ENCODE data around the gene IFNLR1. TPM values are rescaled to one million over a fixed set of nuclear protein-coding genes. Genes with fewer than 3 reads are reported as not detected.

IFNLR1 gene
- total and polyA plus RNA-seq, 2 of the 8 experiments (the other 6 are each of a cell fraction or from before 2014, with no cell fraction given), result 6.8 to 10.1 TPM

DNA sequence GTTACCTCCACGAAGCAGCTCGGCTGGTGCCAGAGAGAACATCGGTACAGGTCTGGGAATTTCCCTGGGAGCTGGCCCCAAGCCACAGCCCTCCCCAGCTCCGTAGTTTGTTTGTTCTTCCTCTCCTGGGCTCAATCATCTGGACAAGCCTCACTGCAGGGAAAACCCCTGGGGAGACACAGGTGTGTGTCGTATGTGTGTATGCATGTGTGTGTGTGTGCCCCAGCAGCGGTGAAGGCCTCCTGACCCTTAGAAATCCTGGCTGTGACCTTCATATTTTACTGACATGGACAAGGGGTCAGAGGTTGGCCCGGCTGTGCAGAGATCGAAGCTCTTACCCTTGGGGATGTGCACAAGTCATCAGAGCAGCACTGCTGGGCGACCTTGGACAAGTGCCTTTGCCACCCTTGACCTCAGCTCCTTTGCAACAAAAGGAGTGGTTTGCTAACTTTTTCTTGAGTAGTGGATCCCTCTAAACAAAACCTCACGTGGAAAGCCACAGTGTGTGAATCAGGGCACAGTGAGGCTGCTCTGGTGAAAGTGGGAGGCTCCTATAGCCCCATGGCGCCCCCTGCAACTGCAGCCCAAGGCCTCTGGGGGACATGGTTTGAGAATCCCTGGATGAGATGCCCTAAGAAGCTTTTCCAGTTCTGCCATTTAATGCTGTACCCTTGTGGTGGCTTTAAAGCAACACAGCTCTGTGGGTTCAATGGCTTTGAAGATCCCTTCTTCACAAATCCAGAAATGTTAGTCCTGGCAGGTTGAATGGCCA is 31.9 kb downstream of the IFNLR1 start (continued):
- no peak for TF ChIP-seq SIX5 (IDR thresholded peaks at IDR 0.05; ENCODE audit: low read depth, low read length)
- no peak for TF ChIP-seq CHD2 (IDR thresholded peaks at IDR 0.05; ENCODE audit: low read length)
- TF ChIP-seq RBBP5 (IDR thresholded peaks at IDR 0.05; ENCODE audit: borderline replicate concordance, low read depth, low read length), result no peak
- no peak for TF ChIP-seq JUN (IDR thresholded peaks at IDR 0.05; ENCODE audit: low read depth, low read length)
- no peak for TF ChIP-seq HDAC2 (IDR thresholded peaks at IDR 0.05; ENCODE audit: borderline replicate concordance in 1 of 2, low read depth in 2 of 2, low read length in 2 of 2)
- TF ChIP-seq POU5F1 (IDR thresholded peaks at IDR 0.05; ENCODE audit: low read depth, low read length), result no peak
- TF ChIP-seq, protein P1, sequence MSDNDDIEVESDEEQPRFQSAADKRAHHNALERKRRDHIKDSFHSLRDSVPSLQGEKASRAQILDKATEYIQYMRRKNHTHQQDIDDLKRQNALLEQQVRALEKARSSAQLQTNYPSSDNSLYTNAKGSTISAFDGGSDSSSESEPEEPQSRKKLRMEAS (IDR thresholded peaks at IDR 0.05), result no peak

All from H1 (cell line).